Astrocyte (in vitro differentiated cells and primary cell): ENCODE data around the gene PTK6. TPM values are rescaled to one million over a fixed set of nuclear protein-coding genes. Genes with fewer than 3 reads are reported as not detected.
A peak's percentile ranks its signal among the peaks of the same experiment; 100 is the strongest.

ENCODE experiments used
- DNase-seq: peaks from one replicate; pipeline ENCODE4 v3.0.0-alpha.2; 2010; ENCODE audit warnings: low read depth
- FAIRE-seq: peaks from 2 replicates; lab custom pipeline; 2011; peaks lifted over from hg19 to GRCh38; lab: Jason Lieb, UNC
- H2AFZ ChIP-seq: 2 replicates; pipeline ENCODE4 v1.6.0; 2012; ENCODE audit warnings: low read depth, low read length, inconsistent platforms
- H3K27ac ChIP-seq: 2 replicates; pipeline ENCODE4 v1.5.1; 2011; ENCODE audit warnings: low read depth, low read length, inconsistent platforms
- H3K27me3 ChIP-seq: 2 replicates; pipeline ENCODE4 v1.6.0; 2011; ENCODE audit warnings: low read length, inconsistent platforms; ENCODE audit not compliant: insufficient read depth
- H3K36me3 ChIP-seq: 2 replicates; pipeline ENCODE4 v1.5.1; 2011; ENCODE audit warnings: low read length, inconsistent platforms; ENCODE audit not compliant: insufficient read depth
- H3K4me1 ChIP-seq: 2 replicates; pipeline ENCODE4 v1.5.1; 2011; ENCODE audit warnings: low read length, inconsistent platforms; ENCODE audit not compliant: insufficient read depth
- H3K4me2 ChIP-seq: 2 replicates; pipeline ENCODE4 v1.6.0; 2012; ENCODE audit warnings: low read length, inconsistent platforms
- H3K4me3 ChIP-seq: 2 replicates; pipeline ENCODE4 v1.5.1; 2011; ENCODE audit warnings: low read depth, mild to moderate bottlenecking, low read length, inconsistent platforms; ENCODE audit not compliant: insufficient read depth
- H3K79me2 ChIP-seq: 2 replicates; pipeline ENCODE4 v1.6.0; 2012; ENCODE audit warnings: mild to moderate bottlenecking, low read length, inconsistent platforms; ENCODE audit not compliant: insufficient read depth
- H3K9ac ChIP-seq: 2 replicates; pipeline ENCODE4 v1.6.0; 2012; ENCODE audit warnings: mild to moderate bottlenecking, low read length, inconsistent platforms
- H3K9me3 ChIP-seq: 2 replicates; pipeline ENCODE4 v1.5.1; 2012; ENCODE audit warnings: low read depth, mild to moderate bottlenecking, low read length, inconsistent platforms; ENCODE audit not compliant: insufficient read depth
- H4K20me1 ChIP-seq: 2 replicates; pipeline ENCODE4 v1.6.0; 2012; ENCODE audit warnings: low read length, inconsistent platforms; ENCODE audit not compliant: insufficient read depth
- H3K27ac Mint-ChIP-seq: one replicate; pipeline ENCODE4 v1.8.0; 2021; ENCODE audit warnings: mild to moderate bottlenecking, mixed read lengths; ENCODE audit not compliant: unreplicated experiment
- H3K27me3 Mint-ChIP-seq: one replicate; pipeline ENCODE4 v1.8.0; 2021; ENCODE audit warnings: low read depth, mixed read lengths; ENCODE audit not compliant: unreplicated experiment
- H3K36me3 Mint-ChIP-seq: one replicate; pipeline ENCODE4 v1.8.0; 2021; ENCODE audit warnings: low read depth, mixed read lengths; ENCODE audit not compliant: unreplicated experiment
- H3K4me1 Mint-ChIP-seq: one replicate; pipeline ENCODE4 v1.8.0; 2021; ENCODE audit warnings: low read depth, mixed read lengths; ENCODE audit not compliant: unreplicated experiment
- H3K4me3 Mint-ChIP-seq: one replicate; pipeline ENCODE4 v1.8.0; 2021; ENCODE audit warnings: mild to moderate bottlenecking, moderate library complexity, mixed read lengths; ENCODE audit not compliant: unreplicated experiment
- H3K9me3 Mint-ChIP-seq: one replicate; pipeline ENCODE4 v1.8.0; 2021; ENCODE audit warnings: mild to moderate bottlenecking, mixed read lengths; ENCODE audit not compliant: unreplicated experiment
- EZH2 ChIP-seq: IDR thresholded peaks from 2 replicates; pipeline ENCODE4 v1.6.1; 2012; ENCODE audit warnings: mild to moderate bottlenecking, low read length, inconsistent platforms; ENCODE audit not compliant: insufficient read depth
- total RNA-seq: library from RNA; stranded (reverse); gene quantifications from 2 replicates; pipeline ENCODE4 v1.2.1, GENCODE V29; 2021
- TF ChIP-seq, protein P1 (sequence below): IDR thresholded peaks from 2 replicates; pipeline ENCODE4 v1.5.1; 2011; ENCODE audit warnings: low read depth, mild to moderate bottlenecking, inconsistent platforms, low read length, moderate library complexity; ENCODE audit not compliant: insufficient read depth

PTK6 gene
- total RNA-seq, 1 donor from 2014 or later, result 0.18 TPM

DNA sequence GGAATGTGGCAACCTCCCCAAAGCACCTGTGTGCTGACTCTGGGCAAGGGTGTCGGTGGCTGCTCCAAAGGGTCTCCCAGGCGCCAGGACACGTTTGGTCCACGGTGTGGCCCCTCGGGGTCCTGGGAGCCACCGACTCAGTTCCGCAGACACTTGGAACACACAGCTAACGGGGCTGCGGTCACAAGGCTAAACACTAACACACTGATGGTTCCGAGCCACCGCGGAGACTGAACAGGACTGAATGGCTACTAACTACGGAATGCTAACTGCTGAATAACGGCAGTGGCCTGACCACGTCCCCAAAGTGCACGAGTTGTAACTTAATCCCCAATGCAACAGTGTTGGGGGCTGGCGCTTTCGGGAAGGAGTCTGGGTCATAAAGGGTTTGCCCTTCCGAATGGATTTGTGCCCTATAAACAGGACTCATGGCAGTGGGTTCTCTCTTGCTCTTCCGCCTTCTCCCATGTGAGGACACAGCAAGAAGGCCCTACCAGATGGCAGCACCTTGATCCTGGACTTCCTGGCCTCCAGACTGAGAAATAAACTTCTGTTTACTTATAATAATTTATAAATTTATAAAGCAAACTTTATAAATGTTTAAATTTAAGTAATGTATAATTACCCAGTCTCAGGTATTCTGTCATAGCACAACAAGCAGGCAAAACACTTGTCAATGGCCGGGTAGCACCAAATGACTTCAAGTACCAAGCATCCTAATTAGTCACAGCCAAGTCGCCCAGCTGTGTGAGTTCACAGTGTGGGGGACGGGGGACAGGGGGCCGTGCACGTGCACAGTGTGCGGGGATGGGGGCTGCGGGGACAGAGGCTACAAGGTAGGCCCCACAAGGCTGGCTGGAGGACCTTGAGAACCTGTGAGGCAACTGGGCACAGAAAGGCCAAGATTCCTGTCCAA is 36.0 kb downstream of the PTK6 start:
- H3K4me3 ChIP-seq, result no peak overlapping the region
- no peak for TF ChIP-seq EZH2
- TF ChIP-seq, protein P1, sequence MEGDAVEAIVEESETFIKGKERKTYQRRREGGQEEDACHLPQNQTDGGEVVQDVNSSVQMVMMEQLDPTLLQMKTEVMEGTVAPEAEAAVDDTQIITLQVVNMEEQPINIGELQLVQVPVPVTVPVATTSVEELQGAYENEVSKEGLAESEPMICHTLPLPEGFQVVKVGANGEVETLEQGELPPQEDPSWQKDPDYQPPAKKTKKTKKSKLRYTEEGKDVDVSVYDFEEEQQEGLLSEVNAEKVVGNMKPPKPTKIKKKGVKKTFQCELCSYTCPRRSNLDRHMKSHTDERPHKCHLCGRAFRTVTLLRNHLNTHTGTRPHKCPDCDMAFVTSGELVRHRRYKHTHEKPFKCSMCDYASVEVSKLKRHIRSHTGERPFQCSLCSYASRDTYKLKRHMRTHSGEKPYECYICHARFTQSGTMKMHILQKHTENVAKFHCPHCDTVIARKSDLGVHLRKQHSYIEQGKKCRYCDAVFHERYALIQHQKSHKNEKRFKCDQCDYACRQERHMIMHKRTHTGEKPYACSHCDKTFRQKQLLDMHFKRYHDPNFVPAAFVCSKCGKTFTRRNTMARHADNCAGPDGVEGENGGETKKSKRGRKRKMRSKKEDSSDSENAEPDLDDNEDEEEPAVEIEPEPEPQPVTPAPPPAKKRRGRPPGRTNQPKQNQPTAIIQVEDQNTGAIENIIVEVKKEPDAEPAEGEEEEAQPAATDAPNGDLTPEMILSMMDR, result no peak
- H3K4me2 ChIP-seq, result no peak overlapping the region
- H2AFZ ChIP-seq, result no peak overlapping the region
- H3K4me1 Mint-ChIP-seq, result no peaks in the 10 kb centered on the region
- no peak overlapping the region for H3K27ac ChIP-seq
- no peaks in the 10 kb centered on the region for H3K4me1 ChIP-seq
- H3K9ac ChIP-seq, result no peak overlapping the region
- no peaks in the 10 kb centered on the region for H4K20me1 ChIP-seq
- peak overlapping the region; percentile 60 for H3K4me3 Mint-ChIP-seq
- H3K36me3 ChIP-seq, result no peaks in the 10 kb centered on the region
- peaks cover 14% of the 10 kb centered on the region for H3K27me3 ChIP-seq
- H3K27me3 Mint-ChIP-seq, result peaks cover 16% of the 10 kb centered on the region
- H3K9me3 ChIP-seq, result peaks cover 16% of the 10 kb centered on the region
- H3K27ac Mint-ChIP-seq, result no peak overlapping the region
- FAIRE-seq (no peak), DNase-seq (no peak)
- H3K9me3 Mint-ChIP-seq, result peaks cover 10% of the 10 kb centered on the region
- no peaks in the 10 kb centered on the region for H3K36me3 Mint-ChIP-seq
- H3K79me2 ChIP-seq, result no peaks in the 10 kb centered on the region

DNA sequence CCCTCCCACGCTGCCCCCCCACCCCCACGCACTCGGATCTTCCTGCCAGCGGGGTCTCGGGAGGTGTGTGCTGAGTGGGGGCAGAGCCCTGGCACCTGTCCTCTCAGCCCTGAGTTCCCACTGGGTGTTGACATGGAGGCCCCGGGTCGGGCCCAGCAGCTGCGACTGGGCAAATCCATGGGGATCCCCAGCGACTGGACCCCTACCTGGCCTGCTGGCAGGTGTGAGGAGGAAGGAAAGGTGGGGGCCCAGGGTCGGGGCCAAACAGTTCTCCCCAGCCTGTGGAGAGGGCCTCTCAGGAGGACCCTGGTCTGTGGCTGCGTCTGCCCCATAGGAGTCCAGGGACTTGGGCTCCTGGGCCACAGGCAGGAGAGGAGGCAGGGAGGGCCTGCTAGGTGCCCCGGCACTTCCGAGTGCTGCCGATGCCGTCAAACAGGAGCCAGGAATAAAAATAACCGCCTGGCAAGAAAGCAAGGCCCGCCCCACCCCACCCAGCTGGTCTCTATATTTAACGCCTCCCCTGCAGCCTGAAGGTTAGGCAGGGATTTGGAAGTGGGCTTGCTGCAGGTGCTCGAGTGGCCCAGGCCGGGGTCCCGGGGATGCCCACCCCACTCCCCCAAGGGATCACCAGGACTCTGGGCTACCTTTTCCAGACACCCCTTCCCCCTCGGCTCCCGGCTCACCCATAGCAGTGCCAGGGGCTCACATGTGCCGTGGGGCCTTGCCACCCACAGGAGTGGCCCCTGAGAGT is 36.9 kb downstream of the PTK6 start:
- Histone ChIP-seq H3K9ac (no peak overlapping the region), H3K4me3 (no peak overlapping the region), H4K20me1 (no peaks in the 10 kb centered on the region), H2AFZ (no peak overlapping the region), H3K4me1 (no peaks in the 10 kb centered on the region), H3K9me3 (peaks cover 10% of the 10 kb centered on the region), H3K4me2 (no peak overlapping the region), H3K36me3 (no peaks in the 10 kb centered on the region), H3K79me2 (no peaks in the 10 kb centered on the region), H3K27me3 (peaks cover 14% of the 10 kb centered on the region), H3K27ac (no peak overlapping the region)
- DNase-seq (no peak), FAIRE-seq (no peak)
- H3K4me3 Mint-ChIP-seq, result no peak overlapping the region
- H3K27me3 Mint-ChIP-seq, result peaks cover 16% of the 10 kb centered on the region
- no peak for TF ChIP-seq EZH2
- TF ChIP-seq, protein P1, result no peak
- H3K9me3 Mint-ChIP-seq, result peaks cover 10% of the 10 kb centered on the region
- H3K36me3 Mint-ChIP-seq, result no peaks in the 10 kb centered on the region
- H3K4me1 Mint-ChIP-seq, result no peaks in the 10 kb centered on the region
- H3K27ac Mint-ChIP-seq, result no peak overlapping the region
